PC-3 (cell line): ENCODE data around the gene FREY1. TPM values are rescaled to one million over a fixed set of nuclear protein-coding genes. Genes with fewer than 3 reads are reported as not detected.

Experiments
- ATAC-seq: fragments of 200-7000 bp; cut with Tn5 transposase; 2 replicates; pipeline ENCODE4 v1.9.1; 2020; ENCODE audit warnings: mild to moderate bottlenecking, moderate library complexity
- BruUV-seq: library from RNA; stranded (reverse); fragments of 400-500 nt; replicated peaks from 2 replicates; lab custom pipeline; 2021; lab: Mats Ljungman, UMichigan
- CTCF ChIA-PET: fragments of 300-600 bp; sonication (Branson Sonifier 250); formaldehyde crosslinking; loops from one replicate; lab custom pipeline; 2022; ENCODE audit warnings: antibody characterized with exemption; lab: Charles Lee
- POLR2A ChIA-PET: fragments of 300-600 bp; sonication (Branson Sonifier 250); formaldehyde crosslinking; loops from one replicate; lab custom pipeline; 2022; ENCODE audit warnings: antibody characterized with exemption; ENCODE audit not compliant: unreplicated experiment; lab: Charles Lee
- DNase-seq: peaks from one replicate; pipeline ENCODE4 v3.0.0-alpha.2; 2015
- H2AFZ ChIP-seq: fragments of 300-600 bp; sonication (generic); 2 replicates; pipeline ENCODE4 v1.6.0; 2016; ENCODE audit warnings: antibody characterized with exemption, low read length
- H3F3A ChIP-seq: fragments of 300-600 bp; sonication (generic); one replicate; pipeline ENCODE4 v1.6.0; 2017; ENCODE audit warnings: antibody characterized with exemption, low read length, control low read depth, mild to moderate bottlenecking; ENCODE audit not compliant: unreplicated experiment
- H3K27ac ChIP-seq: fragments of 300-600 bp; sonication (generic); 2 replicates; pipeline ENCODE4 v1.5.1; 2016; ENCODE audit warnings: mild to moderate bottlenecking, low read length
- H3K27me3 ChIP-seq: fragments of 300-600 bp; sonication (generic); 2 replicates; pipeline ENCODE4 v1.6.1; 2016; ENCODE audit warnings: low read length, mixed read lengths
- H3K36me3 ChIP-seq: fragments of 300-600 bp; sonication (generic); 2 replicates; pipeline ENCODE4 v1.6.1; 2016; ENCODE audit warnings: low read depth, mixed run types, low read length, mixed read lengths
- H3K4me1 ChIP-seq: fragments of 300-600 bp; sonication (generic); 2 replicates; pipeline ENCODE4 v1.5.1; 2016; ENCODE audit warnings: low read length; ENCODE audit not compliant: insufficient read depth
- H3K4me2 ChIP-seq: fragments of 300-600 bp; sonication (generic); 2 replicates; pipeline ENCODE4 v1.6.0; 2016; ENCODE audit warnings: low read length
- H3K4me3 ChIP-seq: fragments of 300-600 bp; sonication (generic); 2 replicates; pipeline ENCODE4 v1.5.1; 2016; ENCODE audit warnings: mild to moderate bottlenecking, low read length, mixed read lengths
- H3K79me2 ChIP-seq: fragments of 300-600 bp; sonication (generic); 2 replicates; pipeline ENCODE4 v1.6.1; 2017; ENCODE audit warnings: low read length, mixed read lengths
- H3K9ac ChIP-seq: fragments of 300-600 bp; sonication (generic); 2 replicates; pipeline ENCODE4 v1.6.0; 2016; ENCODE audit warnings: mild to moderate bottlenecking, low read length
- H3K9me2 ChIP-seq: fragments of 300-600 bp; sonication (generic); replicated peaks from 2 replicates; pipeline ENCODE4 v1.6.1; 2016; ENCODE audit warnings: mixed run types, low read length, mixed read lengths
- H3K9me3 ChIP-seq: fragments of 300-600 bp; sonication (generic); 2 replicates; pipeline ENCODE4 v1.6.1; 2016; ENCODE audit warnings: low read length, mixed read lengths
- H4K20me1 ChIP-seq: fragments of 300-600 bp; sonication (generic); 2 replicates; pipeline ENCODE4 v1.6.1; 2016; ENCODE audit warnings: low read length, mixed read lengths
- CTCF ChIP-seq: fragments of 300-600 bp; sonication (generic); conservative IDR thresholded peaks from 2 replicates; pipeline ENCODE4 v1.5.1; 2017; ENCODE audit warnings: antibody characterized with exemption, low read depth, mild to moderate bottlenecking, low read length
- EZH2 ChIP-seq: fragments of 300-600 bp; sonication (generic); IDR thresholded peaks from one replicate; pipeline ENCODE4 v1.6.1; 2017; ENCODE audit warnings: antibody characterized with exemption, mild to moderate bottlenecking, low read length; ENCODE audit not compliant: unreplicated experiment
- EZH2phosphoT487 ChIP-seq: fragments of 300-600 bp; sonication (generic); IDR thresholded peaks from 2 replicates; pipeline ENCODE4 v1.6.1; 2018; ENCODE audit warnings: mild to moderate bottlenecking, antibody characterized with exemption, low read length, borderline replicate concordance
- intact Hi-C: fragments of 100-400 bp; cut with micrococcal nuclease; formaldehyde crosslinking; loops from 2 replicates; pipeline ENCODE4 v1.9.0; 2023
- total RNA-seq: library from RNA; depleted of rRNA; stranded (reverse); fragments of >200 nt; gene quantifications from 2 replicates; pipeline ENCODE4 v1.2.3, GENCODE V29; 2014

FREY1 gene
- total RNA-seq, 1 experiment from 2014 or later: 0.15 TPM

DNA sequence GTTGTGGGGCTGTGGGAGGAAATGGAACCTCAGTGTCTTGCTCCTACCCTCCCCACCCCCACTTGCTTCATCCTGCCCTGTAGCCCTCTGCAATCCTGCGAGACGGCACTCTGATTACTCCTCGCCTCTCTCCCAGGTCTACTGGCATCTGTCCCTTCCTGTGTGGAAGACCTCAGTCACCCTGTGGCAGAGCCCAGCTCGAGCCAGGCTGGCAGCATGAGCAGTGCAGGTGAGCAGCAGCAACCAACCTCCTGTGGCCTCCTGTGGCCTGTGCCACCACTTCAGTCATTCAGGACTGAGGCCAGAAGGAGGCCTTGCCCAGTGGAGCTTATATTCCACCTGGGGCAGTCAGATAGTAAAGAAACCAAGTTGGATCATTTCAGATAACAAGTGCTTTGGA, 36.4 kb downstream of the FREY1 start:
- H3F3A ChIP-seq: no peaks in the 10 kb centered on the region
- H3K36me3 ChIP-seq: 0 out of 2 replicates have a peak, but pooled peaks cover 4% of the 10 kb centered on the region
- POLR2A ChIA-PET: interaction anchor here (0.6 kb wide), 1 partner anchor 26 kb away, joined by 5 read pairs; no protein-coding TSS in a partner anchor
- no peaks in the 10 kb centered on the region for H3K9me2 ChIP-seq
- no TSS peak for BruUV-seq
- H3K4me2 ChIP-seq: no peak overlapping the region
- no peaks in the 10 kb centered on the region for H3K27me3 ChIP-seq
- no peak overlapping the region for H3K9ac ChIP-seq
- TF ChIP-seq CTCF (no peak), EZH2phosphoT487 (no peak), EZH2 (no peak)
- H4K20me1 ChIP-seq: no peaks in the 10 kb centered on the region
- no peak overlapping the region for H2AFZ ChIP-seq
- H3K4me1 ChIP-seq: no peaks in the 10 kb centered on the region
- H3K9me3 ChIP-seq: no peaks in the 10 kb centered on the region
- CTCF ChIA-PET: no interaction called here
- H3K27ac ChIP-seq: no peak overlapping the region
- no peaks in the 10 kb centered on the region for H3K79me2 ChIP-seq
- ATAC-seq (no peak), DNase-seq (no peak)
- no peak overlapping the region for H3K4me3 ChIP-seq
- intact Hi-C loops: no loop called here

- Histone ChIP-seq H3K36me3 (0 out of 2 replicates have a peak, but pooled peaks cover 4% of the 10 kb centered on the region), H3K9me3 (no peaks in the 10 kb centered on the region), H3K4me2 (no peak overlapping the region), H3K27ac (no peak overlapping the region), H3K79me2 (no peaks in the 10 kb centered on the region), H3K9me2 (no peaks in the 10 kb centered on the region), H3K27me3 (no peaks in the 10 kb centered on the region), H3K4me1 (no peaks in the 10 kb centered on the region), H4K20me1 (no peaks in the 10 kb centered on the region), H3F3A (no peaks in the 10 kb centered on the region), H3K4me3 (no peak overlapping the region), H3K9ac (no peak overlapping the region), H2AFZ (no peak overlapping the region)
- intact Hi-C loops: no loop called here
- TF ChIP-seq EZH2 (no peak), CTCF (no peak), EZH2phosphoT487 (no peak)
- ChIA-PET POLR2A (no interaction called here), CTCF (no interaction called here)
- BruUV-seq: no TSS peak
- no peak for ATAC-seq
- DNase-seq: no peak
Measured at GRCh38 chr11:45869551-45869950, 37.5 kb downstream of the FREY1 start.

DNA sequence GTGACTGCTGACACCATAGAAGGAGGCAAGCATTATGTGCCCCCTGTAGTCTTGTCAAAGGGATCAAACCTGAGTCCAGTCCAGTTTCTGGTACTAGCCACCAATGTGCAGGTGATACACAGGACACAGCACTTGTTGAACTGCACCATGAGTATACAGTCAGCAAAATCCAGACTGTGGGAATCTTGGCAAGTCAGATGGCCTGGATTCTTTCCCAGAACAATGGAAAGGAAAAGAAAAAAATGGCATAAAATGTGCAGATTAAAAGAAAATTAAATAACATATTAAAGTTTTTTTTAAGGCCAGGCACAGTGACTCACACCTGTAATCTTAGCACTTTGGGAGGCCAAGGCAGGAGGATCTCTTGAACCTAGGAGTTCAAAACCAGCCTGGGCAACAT, 43.0 kb downstream of the FREY1 start:
- H3K4me1 ChIP-seq: no peaks in the 10 kb centered on the region
- no peak overlapping the region for H3K4me3 ChIP-seq
- BruUV-seq: no TSS peak
- intact Hi-C loops: no loop called here
- H4K20me1 ChIP-seq: no peaks in the 10 kb centered on the region
- no peaks in the 10 kb centered on the region; the same call in 1 of the 2 replicates for H3K36me3 ChIP-seq
- TF ChIP-seq EZH2phosphoT487: no peak
- no peak for TF ChIP-seq EZH2
- no peak for TF ChIP-seq CTCF
- no peak overlapping the region for H3K27ac ChIP-seq
- H3K9me2 ChIP-seq: no peaks in the 10 kb centered on the region
- H3K9ac ChIP-seq: no peak overlapping the region
- no peak for DNase-seq
- H3K9me3 ChIP-seq: no peaks in the 10 kb centered on the region
- no peak overlapping the region for H2AFZ ChIP-seq
- CTCF ChIA-PET: no interaction called here
- H3K27me3 ChIP-seq: no peaks in the 10 kb centered on the region
- no peak for ATAC-seq
- no peak overlapping the region for H3K4me2 ChIP-seq
- H3K79me2 ChIP-seq: no peaks in the 10 kb centered on the region
- POLR2A ChIA-PET: no interaction called here
- H3F3A ChIP-seq: no peaks in the 10 kb centered on the region
